ENCODE data around the gene TIMM23.

The TIMM23 gene

DNA sequence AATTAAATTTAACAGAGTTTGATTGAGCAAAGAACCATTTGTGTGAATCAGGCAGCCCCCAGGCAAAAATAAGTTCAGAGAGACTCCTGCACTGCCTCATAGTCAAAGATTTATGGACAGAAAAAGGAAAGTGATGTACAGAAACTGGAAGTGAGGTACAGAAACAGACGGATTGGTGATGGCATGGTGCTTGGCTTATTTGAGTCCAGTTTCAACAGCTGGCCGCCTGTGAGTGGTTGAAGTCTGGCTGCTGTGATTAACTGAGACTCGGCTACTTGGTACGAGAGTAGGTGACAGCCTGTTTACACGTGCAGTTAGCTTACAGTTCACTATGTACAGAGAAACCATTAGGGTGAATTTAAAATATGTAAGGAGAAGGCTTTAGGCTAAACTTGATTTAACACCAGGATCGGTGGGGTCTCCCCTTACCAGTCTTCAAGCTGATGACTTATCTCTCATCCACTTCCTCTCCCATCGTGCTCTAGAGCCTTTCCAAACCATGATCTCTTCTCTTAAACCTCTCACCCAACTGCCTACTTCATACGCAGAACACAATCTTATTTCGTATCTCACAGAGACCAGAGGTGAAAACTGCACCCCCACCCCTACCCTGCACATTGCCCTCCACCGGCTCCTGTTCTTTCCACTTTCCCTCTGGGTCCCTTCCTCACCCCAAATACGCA, 78.8 kb downstream of the TIMM23 start:
- in situ Hi-C loops (cut with MboI; ENCODE audit: low sequenced_read_pairs), result no loop called here

DNA sequence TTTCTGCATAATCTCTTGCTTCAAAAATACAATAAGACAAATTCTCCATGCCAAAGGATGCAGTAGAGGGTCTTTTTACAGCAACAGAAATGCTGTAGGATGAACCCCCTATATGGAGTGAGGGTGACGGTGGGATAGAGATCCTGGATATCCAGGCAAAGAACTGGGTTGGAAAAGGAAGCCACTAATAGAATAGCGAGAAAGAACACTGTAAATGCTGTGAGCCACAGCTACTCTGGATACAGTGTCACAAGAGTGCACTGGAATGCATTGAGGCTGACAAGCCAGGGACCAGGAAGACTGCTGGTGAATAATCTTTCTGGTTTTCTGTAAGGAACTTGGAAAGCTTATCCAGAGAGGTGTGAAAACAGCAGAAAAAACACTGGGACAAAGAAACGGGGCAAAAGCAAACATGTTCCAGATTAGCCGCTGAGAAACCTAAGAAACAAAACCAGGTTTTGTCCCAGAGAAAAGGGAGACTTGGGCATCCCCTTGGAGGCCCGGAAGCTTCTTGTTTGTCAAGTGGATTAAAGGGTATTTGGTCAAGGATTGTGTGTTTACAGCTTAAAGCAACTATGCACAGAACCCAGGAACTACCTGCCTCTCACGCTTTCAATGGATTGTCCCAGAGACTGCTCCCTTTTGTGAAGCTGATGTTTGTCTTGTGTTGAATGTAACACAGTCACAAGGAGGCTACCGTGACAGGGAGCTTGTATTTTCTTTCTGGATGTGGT, 79.9 kb downstream of the TIMM23 start:
- in situ Hi-C loops (cut with MboI; ENCODE audit: low sequenced_read_pairs), result no loop called here

DNA sequence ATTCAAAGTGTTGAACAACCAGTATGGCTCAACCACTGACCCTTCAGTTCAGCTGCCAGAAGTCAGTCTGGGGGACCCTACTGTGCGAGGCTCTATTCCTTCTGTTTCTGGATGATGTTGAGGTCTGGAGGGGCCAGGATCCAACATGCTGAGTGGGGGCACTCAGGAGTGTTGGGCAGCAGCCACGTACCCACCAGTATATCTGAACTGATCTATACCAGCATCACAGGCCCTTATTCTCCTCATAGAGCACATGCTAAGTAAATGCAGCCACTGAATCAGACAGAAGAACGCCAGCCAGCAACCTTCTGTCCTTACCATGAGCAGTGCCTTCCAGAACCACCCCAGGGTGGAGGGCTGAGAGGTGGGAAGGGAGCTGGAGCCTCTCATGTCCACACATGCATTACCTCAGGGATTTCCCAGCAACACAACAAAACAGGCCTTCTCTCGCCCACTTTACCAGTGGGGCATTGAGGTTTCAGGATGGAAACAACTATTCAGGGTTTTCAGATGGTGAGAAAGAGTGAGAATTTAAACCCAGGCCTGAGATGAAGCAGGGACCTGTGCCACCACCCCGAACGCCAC, 80.6 kb downstream of the TIMM23 start:
- in situ Hi-C loops (cut with MboI; ENCODE audit: low sequenced_read_pairs), result no loop called here
